Germinal center (tissue), 1 donor: ENCODE measurements around the gene NKG7.
A peak's percentile ranks its signal among the peaks of the same experiment; 100 is the strongest.
"Not testable (repeated sequence)": the region's sequence is repeated elsewhere in the genome, so short reads cannot be mapped to it uniquely, and the experiment has no call there.

Experiments
- DNase-seq: peaks from one replicate; pipeline ENCODE4 v3.0.0; 2012; ENCODE audit warnings: mixed read lengths, low spot score

NKG7 gene, protein sequence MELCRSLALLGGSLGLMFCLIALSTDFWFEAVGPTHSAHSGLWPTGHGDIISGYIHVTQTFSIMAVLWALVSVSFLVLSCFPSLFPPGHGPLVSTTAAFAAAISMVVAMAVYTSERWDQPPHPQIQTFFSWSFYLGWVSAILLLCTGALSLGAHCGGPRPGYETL

DNA sequence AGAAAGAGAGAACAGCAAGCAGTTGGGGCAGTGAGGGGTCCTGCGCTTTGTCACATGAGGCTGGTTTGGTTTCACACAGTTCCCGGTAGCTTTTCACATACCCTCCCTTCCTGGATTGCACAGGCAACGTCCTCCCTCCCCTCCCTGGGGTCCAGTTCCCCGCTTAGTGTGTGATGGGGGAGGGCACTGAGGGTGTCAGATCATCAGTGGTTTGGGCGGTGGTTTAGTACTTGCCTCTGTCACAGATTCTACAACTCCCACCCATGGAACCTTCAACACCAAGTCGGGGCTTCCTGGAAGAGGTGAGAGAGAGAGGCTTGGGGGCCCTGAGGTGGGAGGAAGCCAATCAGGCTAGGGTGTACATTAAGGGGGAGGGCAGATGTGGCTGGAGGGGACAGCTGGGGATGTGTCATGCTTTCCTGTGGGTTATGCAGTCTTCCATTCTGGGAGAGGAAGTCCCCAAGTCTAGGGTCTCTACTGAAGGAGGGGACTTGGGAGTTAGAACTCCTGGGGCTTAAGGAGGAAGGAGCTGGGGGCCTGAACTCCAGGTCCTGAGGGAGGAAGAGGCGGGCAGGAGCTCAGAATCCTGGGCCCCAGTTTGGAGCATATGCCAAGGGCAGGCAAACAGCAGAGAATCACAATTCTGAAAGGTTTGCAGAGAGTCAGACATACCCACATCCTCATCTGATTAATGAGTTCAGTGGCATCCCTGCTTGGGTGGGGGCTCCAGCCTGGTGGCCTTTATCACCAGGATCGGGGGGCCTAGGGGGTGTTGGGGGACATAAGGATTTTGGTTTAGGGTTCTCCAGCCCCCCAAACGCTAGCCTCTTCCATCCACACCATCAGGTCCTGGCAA is at the start of gene NKG7:
NKG7 (minus strand) TSS at position 6 of the 856 bp plus-strand sequence. CDS start 119 bp downstream, outside the sequence.
- DNase-seq = no peak

DNA sequence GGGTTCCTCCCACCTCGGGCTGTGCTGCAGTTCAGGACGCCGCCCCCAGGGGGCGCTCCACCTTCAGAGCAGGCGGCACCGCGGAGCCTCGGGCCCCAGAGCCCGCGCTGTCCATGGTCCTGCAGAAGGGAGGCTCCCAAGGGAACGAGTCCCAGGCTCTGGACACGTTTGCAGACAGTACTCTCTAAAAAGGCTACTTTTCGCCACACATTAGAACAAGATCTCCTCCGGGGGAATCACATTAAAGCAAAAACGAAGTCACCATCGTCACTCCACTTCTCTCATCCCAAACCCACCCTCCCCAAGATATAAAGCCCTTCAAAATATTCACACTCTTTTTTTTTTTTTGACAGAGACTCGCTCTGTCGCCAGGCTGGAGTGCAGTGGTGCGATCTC is 49.6 kb upstream of the NKG7 start:
- DNase-seq = peak; percentile 87

DNA sequence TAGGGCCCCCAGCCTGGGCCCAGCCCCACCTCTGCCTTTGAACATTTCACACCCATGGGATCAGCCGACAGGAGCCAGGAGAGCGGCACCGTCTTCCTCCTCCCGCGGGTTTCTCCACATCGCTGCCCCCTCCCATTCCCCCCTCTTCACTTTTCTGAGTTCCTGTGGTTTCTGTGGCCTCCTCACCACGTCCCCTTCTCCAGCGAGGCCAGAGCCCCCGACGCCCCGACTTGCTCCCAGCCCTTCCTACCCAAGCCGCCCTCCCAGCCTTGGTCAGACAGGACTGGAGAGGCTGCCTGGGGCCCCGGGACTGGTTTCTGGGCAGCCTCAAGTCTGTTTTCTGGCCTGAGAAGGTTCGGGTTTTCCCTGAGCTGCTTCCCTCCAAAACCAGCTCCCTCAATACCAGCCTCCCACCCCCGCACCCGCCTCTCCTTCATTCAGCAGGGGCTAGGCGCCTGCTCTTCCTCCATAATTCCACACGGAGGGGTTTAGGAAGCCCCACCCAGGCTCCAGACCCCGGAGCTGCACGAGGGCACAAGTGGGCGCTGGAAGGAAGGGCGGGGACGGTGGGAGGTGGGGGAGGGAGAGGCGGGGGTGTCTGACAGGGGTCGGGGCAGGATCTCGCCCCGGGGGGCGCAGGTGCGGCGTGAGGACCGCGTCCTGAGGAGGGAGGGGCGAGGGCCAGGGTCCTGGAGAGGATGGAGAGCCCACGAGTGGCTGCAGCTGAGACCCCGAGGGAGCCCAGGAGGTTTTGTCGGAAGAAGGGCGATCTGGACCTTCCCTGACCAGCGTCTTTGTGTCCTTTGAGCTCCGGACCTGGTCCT is 49.0 kb upstream of the NKG7 start:
- DNase-seq = no peak

DNA sequence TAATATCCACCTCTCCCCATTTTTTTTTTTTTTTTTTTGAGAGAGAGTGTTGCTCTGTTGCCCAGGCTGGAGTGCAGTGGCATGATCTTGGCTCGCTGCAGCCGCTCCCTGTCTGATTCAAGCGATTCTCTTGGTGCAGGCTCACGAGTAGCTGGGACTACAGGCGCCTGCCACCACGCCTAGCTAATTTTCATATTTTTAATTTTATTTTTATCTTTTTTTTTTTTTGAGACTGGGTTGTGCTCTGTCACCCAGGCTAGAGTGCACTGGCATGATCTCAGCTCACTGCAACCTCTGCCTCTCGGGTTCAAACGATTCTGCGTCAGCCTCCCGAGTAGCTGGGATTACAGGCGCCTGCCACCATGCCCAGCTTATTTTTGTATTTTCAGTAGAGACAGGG is 48.1 kb upstream of the NKG7 start:
- DNase-seq = not testable (repeated sequence)

DNA sequence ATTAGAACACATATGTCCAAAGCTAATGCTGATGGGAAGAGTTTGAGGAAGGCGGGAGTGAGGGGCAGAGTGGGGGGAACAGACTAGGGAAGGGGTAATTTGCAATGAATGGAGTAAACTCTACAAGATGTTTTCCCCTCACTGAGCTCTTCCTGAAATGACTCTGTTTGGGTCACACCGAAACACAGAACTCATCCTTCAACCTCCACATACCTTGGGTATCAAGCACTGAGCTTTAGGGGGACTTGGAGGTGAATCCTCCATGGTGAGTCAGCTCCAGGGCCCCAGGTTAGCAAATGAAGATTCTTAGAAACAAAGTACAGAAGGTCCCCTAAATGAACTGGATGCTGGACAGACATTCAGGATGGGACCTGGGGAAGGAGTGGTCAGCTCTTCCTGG is 46.3 kb upstream of the NKG7 start:
- DNase-seq = no peak

DNA sequence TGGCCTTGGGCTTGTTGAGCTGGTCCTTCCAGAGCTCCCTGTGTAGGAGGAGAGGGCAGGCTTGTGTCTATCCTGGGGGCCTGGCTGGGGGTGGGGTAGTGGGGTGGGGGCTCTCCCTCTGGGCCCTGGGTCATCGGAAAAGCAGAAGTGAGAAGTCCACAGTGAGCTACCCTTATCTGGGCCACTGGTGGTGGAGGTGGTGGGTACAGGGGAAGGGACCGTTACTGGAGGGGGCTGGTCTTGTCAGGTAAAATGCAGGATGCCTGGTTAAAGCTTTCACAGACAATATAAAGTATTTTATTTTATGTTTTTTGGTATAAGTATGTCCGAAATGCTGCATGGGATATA is 45.3 kb upstream of the NKG7 start:
- DNase-seq = no peak

- DNase-seq = peak; percentile 80
Measured at GRCh38 chr19:51417107-51417809, 44.8 kb upstream of the NKG7 start, which contains the start of gene SIGLEC10. Gene SIGLEC10, minus strand, starts transcription at chr19:51417642. Its CDS starts 61 bp downstream, at chr19:51417581.

DNA sequence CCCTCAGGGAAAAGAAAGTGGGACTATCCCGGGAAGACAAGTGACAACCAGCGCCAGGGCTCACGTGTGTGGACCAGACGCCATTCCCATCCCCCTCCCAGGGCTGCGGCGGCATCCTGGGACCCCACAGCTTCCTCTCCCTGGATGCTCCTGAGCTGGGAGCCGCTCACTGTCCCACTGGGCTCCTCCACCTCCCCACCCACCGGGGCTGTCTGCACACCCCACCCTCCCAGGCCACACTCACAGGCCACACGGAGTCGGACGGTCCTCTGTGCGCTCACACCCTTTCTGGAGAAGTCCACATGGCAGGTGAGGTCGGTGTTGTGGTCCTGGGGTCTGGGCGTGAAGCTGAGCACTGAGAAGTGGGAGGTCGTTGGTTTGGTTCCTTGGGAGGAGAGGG is 44.0 kb upstream of the NKG7 start:
- DNase-seq = not testable (repeated sequence)

GRCh38 chr19:51415187-51415586 is 42.7 kb upstream of the NKG7 start:
- DNase-seq = no peak

DNA sequence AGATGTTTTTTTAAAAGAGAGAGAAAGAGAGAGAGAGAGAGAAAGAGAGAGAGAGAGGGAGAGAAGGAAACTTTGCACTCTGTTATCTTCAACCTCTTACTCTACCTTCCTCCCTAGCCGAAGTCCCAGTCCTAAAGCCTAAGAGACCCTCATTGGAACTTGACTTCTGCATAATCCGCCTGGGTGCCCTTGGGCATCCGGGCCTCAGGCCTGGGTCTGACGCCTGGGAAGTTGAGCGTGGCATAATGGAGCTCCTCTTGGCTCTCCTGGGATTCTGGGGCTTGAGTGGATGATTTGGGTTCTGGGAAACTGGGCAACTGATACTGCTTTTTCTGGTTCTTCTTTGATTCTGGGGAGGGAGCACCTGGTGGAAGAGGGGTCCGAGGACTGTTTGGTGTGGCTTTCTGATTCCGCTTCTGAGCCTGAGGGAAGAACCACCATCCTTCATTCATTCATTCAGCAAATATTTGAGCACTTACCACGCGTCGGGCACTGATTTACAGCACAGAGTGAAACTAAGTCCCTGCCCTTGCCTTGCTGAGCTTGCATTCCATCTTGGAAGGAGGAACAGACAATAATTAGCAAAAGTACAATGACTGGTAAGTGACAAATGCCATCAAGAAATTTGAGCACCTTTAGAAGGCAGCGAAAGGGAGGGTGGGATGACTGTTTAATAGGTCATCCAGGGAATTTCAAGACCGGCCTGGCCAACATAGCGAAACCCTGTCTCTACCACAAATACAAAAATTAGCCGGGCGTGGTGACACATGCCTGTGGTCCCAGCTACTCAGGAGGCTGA is 38.7 kb upstream of the NKG7 start:
- DNase-seq = no peak

GRCh38 chr19:51407511-51408131 is 35.2 kb upstream of the NKG7 start:
- peak; percentile 73 for DNase-seq

DNA sequence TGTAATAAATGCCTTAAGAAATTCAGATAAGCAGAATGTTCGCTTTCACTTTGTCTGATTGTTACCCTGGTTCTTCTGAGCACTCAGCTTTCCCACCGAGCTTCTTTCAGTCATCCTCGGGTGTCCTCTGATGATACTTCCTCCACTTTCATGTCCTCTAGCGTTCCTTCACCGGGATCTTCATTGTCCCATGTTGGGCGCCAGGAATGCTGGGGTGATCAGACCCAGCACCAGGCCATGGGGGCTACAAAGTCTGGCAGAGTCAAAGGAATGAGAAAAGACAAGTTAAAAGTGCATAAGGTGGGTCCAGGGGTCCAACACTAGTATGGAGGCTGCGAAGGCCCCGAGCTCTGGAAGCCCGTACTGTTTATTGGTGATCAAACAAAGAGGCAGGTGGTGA is 29.7 kb upstream of the NKG7 start:
- DNase-seq = no peak

GRCh38 chr19:51399936-51400335 is 27.5 kb upstream of the NKG7 start:
- DNase-seq = not testable (repeated sequence)

- DNase-seq = no peak
Measured at GRCh38 chr19:51399231-51399630, 26.8 kb upstream of the NKG7 start.

- DNase-seq = peak; percentile 45
Measured at GRCh38 chr19:51398096-51398704, 25.7 kb upstream of the NKG7 start.

DNA sequence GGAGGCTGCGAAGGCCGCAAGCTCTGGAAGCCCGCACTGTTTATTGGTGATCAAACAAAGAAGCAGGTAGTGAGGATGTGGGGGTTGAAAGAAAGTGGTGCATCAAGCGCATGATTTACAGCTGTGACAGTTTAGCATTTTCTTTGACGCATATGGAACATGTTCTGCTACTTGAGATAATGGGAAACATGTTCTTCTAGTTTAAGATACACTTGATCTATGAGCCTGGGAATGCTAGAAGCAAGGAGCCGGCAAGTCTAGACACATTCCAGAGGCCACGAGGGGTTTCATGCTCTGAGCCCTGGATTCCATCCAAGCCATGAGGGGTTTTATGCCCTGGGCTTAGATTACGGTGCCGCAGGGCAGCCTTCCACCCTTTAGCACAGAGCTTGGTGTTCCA is 25.0 kb upstream of the NKG7 start:
- DNase-seq = not testable (repeated sequence)

DNA sequence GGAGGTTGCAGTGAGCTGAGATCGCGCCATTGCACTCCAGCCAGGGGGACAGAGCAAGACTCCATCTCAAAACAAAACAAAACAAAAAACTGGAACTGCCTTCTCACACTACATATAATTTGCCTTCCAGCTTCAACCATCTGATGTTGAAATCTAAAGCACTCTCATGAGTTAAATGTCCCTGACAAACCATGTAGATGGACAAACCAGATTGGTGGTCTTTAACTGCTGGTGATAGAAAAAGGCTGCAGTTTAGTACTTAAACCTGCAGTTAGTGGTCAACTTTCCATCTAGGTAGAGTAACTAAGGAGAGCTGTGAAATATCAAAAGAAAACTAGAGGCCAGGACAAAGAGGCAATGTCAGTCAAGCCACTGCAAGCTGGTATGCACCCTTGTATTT is 23.7 kb upstream of the NKG7 start:
- no peak for DNase-seq

- DNase-seq = peak; percentile 97
Measured at GRCh38 chr19:51394050-51394836, 21.8 kb upstream of the NKG7 start.

DNA sequence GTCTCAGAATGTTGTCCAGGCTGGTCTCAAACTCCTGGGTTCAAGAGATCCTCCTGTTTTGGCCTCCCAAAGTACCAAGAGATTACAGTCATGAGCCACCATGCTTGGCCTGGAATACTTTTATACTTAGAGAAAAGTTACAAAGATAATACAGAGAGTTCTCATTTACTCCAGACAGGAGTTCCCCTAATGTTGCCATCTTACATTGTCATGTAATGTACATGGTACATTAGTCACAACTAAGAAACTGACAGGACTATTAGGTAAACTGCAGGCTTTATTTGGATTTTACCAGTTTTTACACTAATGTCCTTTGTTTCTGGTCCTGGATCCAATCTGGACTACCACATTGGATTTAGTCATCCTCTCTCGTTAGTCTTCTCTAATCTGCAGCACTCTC is 20.2 kb upstream of the NKG7 start:
- no peak for DNase-seq
